ENCODE data around the gene PRSS57.
"Not testable (repeated sequence)": the region's sequence is repeated elsewhere in the genome, so short reads cannot be mapped to it uniquely, and the experiment has no call there.

The PRSS57 gene

GRCh38 chr19:666985-667573 lies 28.2 kb downstream of the PRSS57 start:
- not testable (repeated sequence) for FAIRE-seq

GRCh38 chr19:664913-665443 lies 30.3 kb downstream of the PRSS57 start:
- no peak for FAIRE-seq

- no peak for FAIRE-seq
These were observed 31.6 kb downstream of the PRSS57 start for GRCh38 chr19:663682-664117.

- no peak for FAIRE-seq
These were observed 32.1 kb downstream of the PRSS57 start, which contains the start of gene RNF126 for GRCh38 chr19:662962-663681. Gene RNF126 (minus strand): TSS chr19:663214. CDS start chr19:663121, 93 bp downstream.

- no peak for FAIRE-seq
These were observed 32.9 kb downstream of the PRSS57 start for GRCh38 chr19:662207-662961.

GRCh38 chr19:661427-662196 lies 33.6 kb downstream of the PRSS57 start:
- no peak for FAIRE-seq

- FAIRE-seq, result no peak
These were observed 34.3 kb downstream of the PRSS57 start for GRCh38 chr19:660793-661426.

GRCh38 chr19:658916-659839 lies 36.1 kb downstream of the PRSS57 start:
- no peak for FAIRE-seq

- FAIRE-seq, result no peak
These were observed 37.0 kb downstream of the PRSS57 start for GRCh38 chr19:658059-658839.

- FAIRE-seq, result no peak
These were observed 37.6 kb downstream of the PRSS57 start for GRCh38 chr19:657611-658010.

- FAIRE-seq, result no peak
These were observed 38.3 kb downstream of the PRSS57 start for GRCh38 chr19:656751-657559.

GRCh38 chr19:655691-656090 lies 39.6 kb downstream of the PRSS57 start:
- no peak for FAIRE-seq

- no peak for FAIRE-seq
These were observed 41.8 kb downstream of the PRSS57 start for GRCh38 chr19:653425-653824.

GRCh38 chr19:652467-653389 lies 42.5 kb downstream of the PRSS57 start:
- no peak for FAIRE-seq

- FAIRE-seq, result no peak
These were observed 43.3 kb downstream of the PRSS57 start for GRCh38 chr19:651991-652390.

GRCh38 chr19:651114-651818 lies 44.0 kb downstream of the PRSS57 start:
- FAIRE-seq, result no peak

- FAIRE-seq, result no peak
These were observed 45.1 kb downstream of the PRSS57 start for GRCh38 chr19:650121-650520.
